Inferior parietal cortex (tissue), 1 donor: ENCODE results near the gene DDX56.

ENCODE experiments used
- DNase-seq: peaks from one replicate; pipeline ENCODE4 v3.0.0-alpha.2; 2016; ENCODE audit errors: extremely low spot score

Gene DDX56, protein sequence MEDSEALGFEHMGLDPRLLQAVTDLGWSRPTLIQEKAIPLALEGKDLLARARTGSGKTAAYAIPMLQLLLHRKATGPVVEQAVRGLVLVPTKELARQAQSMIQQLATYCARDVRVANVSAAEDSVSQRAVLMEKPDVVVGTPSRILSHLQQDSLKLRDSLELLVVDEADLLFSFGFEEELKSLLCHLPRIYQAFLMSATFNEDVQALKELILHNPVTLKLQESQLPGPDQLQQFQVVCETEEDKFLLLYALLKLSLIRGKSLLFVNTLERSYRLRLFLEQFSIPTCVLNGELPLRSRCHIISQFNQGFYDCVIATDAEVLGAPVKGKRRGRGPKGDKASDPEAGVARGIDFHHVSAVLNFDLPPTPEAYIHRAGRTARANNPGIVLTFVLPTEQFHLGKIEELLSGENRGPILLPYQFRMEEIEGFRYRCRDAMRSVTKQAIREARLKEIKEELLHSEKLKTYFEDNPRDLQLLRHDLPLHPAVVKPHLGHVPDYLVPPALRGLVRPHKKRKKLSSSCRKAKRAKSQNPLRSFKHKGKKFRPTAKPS

DNA sequence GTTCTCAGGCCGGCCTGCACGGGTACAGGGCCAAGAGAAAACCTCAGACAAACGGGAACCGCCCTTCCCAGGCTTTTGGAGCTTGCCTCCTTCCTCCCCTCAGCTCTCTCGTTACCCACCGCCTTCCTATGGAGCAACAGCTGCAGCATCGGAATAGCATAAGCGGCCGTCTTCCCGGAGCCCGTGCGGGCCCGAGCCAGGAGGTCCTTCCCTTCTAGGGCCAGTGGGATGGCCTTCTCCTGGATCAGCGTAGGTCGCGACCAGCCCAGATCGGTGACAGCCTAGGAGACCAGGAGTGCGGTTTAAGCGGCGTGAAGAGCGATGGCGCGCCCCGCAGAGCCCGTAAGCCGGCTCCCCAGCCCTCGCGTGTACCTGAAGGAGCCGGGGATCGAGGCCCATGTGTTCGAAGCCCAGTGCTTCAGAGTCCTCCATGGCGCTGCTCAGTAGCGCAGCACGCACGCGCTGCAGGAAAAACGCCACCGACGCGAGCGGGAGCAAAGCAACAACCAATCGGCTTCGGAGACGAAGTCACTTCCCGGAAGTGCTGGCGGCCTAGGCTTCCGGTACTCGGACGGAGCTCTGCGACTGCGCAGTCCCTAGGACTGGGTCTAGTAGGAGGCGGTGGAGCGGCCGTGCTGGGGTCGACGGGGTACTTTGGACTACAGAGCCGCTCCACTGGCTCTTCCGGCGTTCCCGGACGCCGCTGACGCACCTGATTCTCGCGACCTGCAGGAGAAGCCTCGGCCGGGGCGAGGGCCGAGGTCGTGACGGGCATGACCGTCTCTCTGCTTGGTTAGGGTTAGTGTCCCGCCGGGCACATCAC lies at the start of gene DDX56:
Gene DDX56 (minus strand): TSS at position 445 of the 823 bp plus-strand sequence. CDS start 13 bp downstream, at position 432.
- peak; percentile 99 for DNase-seq

DNA sequence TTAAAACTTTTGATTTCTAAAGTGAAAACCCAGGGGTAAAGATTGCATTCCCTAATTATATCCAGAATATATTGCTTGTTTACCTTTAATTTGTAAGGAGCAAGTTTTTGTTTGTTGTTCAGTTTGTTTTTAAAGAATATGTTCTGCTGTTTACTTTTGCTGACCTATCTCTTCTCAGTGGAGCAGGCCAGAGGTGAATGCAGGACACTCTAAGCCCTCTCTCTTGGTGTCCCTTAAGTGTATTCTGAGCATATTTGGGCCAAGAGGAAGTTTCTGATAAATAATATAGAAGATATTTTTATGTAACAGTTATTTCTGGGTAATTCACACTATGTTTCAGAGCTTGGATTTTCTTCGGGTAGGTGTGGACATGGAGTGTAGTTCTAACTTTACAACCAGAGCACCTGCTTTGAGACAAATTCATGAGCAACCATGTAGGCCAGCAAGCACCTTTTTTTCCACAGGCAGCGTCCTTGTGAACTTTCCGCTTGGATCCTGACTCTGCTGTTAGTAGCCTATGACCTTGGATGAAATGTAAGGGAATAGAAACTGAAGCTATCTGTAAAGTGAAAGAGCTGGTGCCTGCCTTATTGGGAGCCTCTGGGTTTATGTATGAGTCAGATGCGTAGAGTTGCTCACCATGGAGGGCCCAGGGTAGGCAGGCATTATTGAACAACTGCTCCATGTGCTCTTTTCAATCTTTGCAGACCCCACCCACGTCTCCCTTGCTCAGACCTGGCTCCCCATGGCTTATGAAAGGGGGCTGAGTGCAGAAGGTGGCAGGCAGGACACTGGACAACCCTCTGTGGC lies 48.8 kb upstream of the DDX56 start:
- DNase-seq = no peak

- no peak for DNase-seq
Measured at GRCh38 chr7:44621750-44622103, 48.0 kb upstream of the DDX56 start.

DNA sequence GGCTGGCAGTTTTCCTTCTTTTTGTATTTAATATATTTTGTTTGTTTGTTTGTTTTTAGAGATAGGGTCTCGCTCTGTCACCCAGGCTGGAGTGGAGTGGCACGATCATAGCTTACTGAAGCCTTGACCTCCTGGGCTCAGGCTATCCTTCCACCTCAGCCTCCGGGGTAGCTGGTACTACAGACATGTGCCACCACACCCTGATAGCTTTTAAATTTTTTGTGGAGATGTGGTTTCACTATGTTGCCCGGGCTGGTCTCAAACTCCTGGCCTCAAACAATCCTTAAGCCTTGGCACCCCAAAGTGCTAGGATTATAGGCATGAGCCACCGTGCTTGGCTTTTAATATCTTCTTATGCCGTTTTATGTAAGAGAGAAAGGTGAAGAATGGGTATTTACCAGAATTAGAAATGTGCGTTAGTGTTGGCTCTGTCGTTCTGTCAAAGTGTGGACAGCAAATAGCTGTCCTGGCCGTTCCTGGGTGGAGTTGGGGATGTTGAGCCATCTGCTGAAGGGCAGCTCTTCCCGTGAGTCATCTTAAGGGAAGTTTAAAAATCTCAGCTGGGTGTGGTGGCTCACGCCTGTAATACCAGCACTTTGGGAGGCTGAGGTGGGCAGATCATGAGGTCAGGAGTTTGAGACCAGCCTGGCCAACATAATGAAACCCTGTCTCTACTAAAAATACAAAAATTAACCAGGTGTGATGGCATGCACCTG lies 47.5 kb upstream of the DDX56 start:
- DNase-seq = no peak

DNA sequence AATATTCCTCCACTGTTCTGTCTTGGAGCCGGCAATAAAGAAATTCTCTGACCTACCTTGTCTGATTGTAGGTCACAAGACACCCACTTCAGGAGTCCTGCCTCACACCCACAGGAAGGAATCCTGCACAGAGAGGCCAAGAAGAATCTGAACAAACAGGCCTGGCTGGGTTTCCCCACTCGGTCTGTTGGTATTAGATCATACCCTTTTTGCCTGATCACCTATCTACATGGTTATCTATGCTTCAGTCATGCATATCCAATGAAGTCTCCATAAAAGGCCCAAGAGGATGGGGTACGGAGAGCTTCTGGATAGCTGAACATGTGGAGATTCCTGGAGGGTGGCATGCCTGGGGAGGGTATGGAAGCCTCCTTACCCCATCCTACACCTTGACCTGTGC lies 45.0 kb upstream of the DDX56 start:
- DNase-seq = no peak

- no peak for DNase-seq
Measured at GRCh38 chr7:44618045-44618444, 44.3 kb upstream of the DDX56 start.

DNA sequence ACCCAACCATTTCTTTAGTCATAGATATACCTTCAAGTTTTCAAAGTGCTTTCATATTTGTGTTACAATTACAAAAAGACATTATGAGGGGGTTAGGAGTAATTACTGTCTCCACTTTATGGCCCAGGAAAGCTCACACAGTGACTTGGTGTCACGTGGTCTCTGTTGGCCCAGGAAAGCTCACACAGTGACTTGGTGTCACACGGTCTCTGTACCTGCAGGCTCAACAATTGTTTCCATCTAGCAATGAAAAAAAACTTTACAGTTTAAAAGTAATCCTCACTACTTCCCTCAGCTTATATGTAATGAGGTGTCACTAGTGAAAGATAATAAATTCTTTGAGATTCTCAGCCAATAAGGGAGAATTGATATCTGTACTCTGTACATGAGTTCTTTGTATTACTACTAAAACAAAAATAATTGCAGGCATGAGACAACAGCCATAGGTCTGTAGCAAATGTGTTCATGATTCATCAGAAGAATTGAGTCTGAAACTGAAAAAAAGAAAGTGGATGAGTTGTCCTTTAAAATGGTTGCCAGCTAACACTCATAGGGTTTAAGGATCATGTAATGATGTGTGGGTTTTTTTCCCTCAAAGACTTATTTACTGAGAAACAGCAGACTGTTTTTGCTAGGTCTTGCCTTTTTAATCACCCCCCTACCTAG lies 43.6 kb upstream of the DDX56 start:
- DNase-seq = no peak

- DNase-seq = no peak
Measured at GRCh38 chr7:44616545-44616944, 42.8 kb upstream of the DDX56 start.

DNA sequence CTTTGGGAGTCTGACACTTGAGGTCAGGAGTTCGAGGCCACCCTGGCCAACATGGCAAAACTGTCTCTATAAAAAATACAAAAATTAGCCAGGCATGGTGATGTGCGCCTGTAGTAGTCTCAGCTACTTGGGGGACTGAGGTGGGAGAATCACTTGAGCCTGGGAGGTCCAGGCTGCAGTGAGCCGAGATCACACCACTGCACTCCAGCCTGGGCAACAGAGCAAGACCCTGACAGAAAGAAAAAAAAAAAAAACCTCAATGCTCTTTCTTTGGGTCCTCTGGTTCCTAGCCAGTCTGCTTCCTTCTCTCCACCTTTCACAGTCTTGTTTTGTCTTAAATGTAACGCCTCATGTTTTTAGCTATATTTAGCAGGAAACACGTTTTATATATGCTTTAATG lies 42.1 kb upstream of the DDX56 start:
- DNase-seq = no peak

GRCh38 chr7:44615149-44615611 lies 41.5 kb upstream of the DDX56 start:
- DNase-seq = no peak

DNA sequence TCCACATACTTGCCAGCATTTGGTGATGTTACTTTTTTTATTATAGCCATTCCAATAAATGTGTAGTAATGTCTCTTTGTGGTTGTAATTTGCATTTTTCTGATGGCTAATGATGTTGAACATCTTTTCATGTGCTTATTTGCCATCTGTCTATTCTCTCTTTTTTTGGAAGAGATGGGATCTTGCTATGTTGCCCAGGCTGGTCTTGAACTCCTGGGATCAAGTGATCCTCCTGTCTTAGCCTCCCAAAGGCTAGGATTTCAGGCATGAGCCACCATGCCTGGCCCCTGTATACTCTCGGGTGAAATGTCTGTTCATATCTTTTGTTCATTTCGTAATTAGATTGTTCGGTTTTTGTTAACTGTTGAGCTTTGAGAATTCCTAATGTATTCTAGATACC lies 36.1 kb upstream of the DDX56 start:
- DNase-seq = no peak

DNA sequence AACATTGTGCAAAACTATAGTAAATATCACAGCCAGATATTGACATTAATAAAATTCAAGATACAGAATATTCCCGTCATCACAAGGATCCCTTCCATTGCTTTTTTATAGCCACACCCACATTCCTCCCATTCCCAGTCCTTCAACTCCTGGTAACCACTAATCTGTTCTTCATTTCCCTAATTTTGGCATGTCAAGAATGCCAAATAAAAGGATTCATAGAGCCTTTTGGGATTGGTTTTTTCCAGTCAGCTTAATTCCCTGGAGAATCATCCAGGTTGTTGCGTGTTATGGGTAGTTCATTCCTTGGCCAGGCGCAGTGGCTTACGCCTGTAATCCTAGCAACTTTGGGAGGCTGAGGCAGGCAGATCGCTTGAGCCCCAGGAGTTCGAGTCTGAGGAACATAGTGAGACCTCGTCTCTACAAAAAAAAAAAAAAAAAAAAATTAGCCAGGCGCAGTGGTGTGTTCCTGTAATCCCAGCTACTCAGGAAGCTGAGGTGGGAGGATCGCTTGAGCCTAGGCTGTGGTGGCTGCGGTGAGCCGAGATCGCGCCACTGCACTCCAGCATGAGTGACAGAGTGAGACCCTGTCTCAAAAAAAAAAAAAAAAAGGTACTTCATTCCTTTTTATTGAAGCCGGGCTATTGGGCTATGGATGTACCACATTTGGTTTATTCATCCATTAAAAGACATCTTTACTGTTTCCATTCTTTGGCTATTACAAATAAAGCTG lies 35.4 kb upstream of the DDX56 start:
- DNase-seq = no peak

DNA sequence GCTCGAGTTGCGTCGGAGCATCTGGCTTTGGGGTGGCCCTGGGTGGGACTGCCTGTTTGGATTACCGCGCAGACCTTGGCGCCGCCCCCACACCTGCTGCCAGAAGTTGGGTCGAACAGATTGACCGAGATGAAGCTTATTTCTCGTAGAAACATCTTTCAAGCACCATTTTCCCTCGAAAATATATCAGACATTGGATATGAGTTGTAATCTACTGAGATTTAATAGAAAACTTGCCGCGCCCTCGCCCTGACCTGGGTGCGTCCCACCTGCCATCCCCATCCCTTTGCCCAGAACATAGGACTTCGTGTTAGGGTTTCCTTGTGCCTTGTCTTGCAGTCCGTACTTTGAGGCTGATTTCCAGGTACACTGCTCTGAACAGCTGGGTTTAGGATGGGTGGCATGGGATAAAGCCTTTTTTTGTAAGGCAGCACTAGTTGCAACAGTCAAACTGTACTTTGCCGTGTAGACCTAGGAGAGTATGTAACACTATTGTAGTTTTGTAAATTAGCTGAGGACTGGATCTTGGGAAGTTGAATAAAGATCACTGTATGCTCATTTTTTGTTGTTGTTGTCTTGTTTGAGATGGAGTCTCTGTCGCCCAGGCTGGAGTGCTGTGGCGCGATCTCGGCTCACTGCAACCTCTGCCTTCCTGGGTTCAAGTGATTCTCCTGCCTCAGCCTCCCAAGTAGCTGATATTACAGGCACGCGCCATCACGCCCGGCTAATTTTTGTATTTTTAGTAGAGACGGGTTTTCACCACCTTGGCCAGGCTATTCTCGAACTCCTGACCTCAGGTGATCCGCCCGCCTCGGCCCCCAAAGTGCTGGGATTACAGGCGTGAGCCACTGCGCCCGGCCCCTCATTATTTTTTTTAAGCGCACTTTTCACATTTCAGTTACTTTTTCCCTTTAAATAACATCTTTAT lies 33.7 kb upstream of the DDX56 start:
- DNase-seq = peak; percentile 23

DNA sequence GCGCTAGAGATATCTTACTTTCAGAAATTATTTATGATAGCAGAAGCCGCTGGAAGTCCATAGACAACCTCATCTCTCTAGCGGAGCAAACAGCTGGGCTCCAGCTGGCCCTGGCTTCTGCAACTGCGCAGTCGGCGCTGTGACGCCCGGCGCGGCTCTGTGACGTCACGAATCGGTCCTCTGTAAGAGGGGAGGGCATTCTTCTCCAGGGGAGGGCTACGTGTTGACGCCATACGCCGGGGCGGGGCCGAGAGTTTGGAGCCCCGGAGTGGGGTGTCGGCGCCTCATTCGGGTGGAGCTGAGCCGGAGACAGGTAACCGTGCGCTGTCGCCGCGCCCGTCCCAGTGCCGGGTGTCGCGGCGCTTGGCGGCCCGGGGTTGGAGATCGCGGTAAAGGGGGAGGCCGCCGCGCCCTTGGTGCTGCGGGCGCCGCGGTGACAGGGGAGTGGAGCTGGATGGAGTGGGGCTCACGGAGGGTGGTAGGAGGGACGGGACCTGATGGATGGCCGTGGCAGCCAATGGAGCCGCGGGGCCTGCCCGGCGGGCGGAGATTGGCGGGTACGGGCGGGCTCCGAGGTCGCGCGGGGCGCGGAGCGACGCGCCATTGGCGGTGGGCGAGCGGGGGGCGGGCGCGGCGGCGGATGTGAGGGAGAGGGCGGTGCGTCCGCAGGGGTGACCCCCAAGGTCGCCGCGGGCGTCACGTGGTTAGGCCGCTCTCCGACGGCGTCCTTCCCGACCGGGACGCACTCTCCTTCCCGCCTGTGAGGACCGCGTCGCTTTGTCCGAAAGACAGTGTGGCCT lies 32.8 kb upstream of the DDX56 start, which contains the start of gene OGDH:
Gene OGDH (plus strand): TSS at position 287 of the 800 bp plus-strand sequence. CDS start 17,717 bp downstream, outside the sequence.
- DNase-seq = peak; percentile 98

DNA sequence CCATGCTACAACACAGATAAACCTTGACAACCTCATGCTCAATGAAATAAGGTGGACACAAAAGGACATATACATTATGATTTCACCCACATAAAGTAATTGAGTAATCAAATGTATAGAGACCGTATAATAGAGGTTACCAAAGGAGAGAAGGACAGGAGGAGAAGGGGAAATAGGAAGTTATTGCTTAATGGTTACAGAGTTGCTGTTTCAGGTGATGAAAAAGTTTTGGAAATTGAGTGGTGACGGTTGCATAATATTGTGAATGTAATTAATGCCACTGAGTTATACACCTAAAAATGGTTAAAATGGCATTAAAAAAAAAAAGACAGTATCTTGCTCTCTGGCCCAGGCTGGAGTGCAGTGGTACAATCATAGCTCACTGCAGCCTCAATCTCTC lies 31.2 kb upstream of the DDX56 start:
- DNase-seq = no peak

GRCh38 chr7:44603193-44603592 lies 29.5 kb upstream of the DDX56 start:
- no peak for DNase-seq

DNA sequence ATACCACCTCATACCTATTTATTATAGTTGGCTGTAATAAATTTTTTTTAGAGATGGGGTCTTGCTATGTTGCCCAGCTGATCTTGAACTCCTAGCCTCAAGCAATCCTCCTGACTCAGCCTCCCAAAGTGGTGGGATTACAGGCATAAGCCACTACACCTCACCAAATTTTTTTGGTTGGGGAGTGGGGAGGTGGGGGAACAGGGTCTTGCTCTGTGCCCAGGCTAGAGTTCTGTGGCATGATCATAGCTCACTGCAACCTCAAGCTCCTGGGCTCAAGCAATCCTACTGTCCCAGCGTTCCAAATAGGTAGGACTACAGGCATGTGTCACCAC lies 28.8 kb upstream of the DDX56 start:
- no peak for DNase-seq

DNA sequence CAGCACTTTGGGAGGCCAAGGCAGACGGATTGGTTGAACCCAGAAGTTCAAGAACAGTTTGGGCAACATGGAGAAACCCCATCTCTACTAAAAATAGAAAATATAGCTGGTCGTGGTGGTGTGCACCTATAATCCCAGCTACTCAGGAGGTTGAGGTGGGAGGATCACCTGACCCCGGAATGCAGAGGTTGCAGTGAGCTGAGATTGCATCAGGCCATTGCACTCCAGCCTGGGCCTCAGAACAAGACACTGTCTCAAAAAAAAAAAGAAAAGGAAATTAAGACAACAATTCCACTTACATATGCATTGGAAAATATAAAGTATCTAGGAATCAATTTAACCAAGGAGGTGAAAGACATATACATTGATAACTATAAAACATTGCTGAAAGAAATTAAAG lies 25.5 kb upstream of the DDX56 start:
- no peak for DNase-seq
